Left lobe of liver (tissue), 2 donors: ENCODE data around the gene DPH6. TPM values are rescaled to one million over a fixed set of nuclear protein-coding genes. Genes with fewer than 3 reads are reported as not detected.
A peak's percentile ranks its signal among the peaks of the same experiment; 100 is the strongest.
"Not testable (repeated sequence)": the region's sequence is repeated elsewhere in the genome, so short reads cannot be mapped to it uniquely, and the experiment has no call there.

Source experiments
- ATAC-seq: fragments of 200-7000 bp; cut with Tn5 transposase; one replicate; pipeline ENCODE4 v1.9.1; 2020; ENCODE audit warnings: mild to moderate bottlenecking, moderate library complexity
- DNase-seq: peaks from one replicate; pipeline ENCODE4 v3.0.0-alpha.2; 2020; ENCODE audit warnings: low spot score
- total RNA-seq: library from RNA; stranded (reverse); gene quantifications from one replicate; pipeline ENCODE4 v1.2.1, GENCODE V29; 2021
- donor health status: DM: no; HTN: no; CAD: no; lungs with moderate emphysema.
- donor health status: DM: no; HTN: yes; CAD: no.

DPH6 gene, protein sequence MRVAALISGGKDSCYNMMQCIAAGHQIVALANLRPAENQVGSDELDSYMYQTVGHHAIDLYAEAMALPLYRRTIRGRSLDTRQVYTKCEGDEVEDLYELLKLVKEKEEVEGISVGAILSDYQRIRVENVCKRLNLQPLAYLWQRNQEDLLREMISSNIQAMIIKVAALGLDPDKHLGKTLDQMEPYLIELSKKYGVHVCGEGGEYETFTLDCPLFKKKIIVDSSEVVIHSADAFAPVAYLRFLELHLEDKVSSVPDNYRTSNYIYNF
- 7.3 TPM for total RNA-seq

DNA sequence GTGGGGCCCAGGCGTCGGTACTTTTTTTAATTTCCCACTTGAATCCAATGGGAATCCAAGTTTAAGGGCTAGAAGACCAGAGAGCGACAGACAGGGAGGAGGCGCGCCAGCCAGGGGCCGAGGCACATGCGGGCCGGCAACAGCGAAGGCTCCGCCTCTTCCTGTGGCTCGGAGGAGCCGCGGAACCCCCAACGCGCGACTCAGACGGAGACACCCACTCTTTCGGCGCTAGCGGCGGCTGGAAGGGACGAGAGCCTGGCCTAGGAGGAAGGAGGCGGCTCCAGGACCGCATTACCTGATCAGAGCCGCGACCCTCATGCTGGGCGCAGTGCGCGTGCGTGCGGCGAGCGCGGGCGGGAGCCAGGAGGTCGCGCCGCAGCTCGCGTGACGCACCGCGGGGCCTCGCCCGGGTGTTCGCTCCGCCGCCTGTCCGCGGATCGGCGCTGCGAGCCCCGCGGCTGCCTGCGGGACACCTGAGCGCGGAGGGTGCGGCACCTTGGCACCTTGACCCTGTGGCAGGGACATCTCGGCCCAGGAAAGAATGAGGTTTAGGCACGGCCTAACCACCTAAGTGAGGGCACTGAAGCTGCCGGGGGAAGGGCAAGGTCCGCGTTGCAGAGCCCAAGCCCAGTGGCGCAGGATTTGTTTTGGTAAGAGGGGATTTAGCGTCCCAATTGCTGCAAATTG is at the start of gene DPH6:
Gene DPH6, minus strand, starts transcription at position 342 of the 687 bp plus-strand sequence. Its CDS starts 24 bp downstream, at position 318.
- ATAC-seq, result peak; percentile 93
- DNase-seq, result peak; percentile 83

DNA sequence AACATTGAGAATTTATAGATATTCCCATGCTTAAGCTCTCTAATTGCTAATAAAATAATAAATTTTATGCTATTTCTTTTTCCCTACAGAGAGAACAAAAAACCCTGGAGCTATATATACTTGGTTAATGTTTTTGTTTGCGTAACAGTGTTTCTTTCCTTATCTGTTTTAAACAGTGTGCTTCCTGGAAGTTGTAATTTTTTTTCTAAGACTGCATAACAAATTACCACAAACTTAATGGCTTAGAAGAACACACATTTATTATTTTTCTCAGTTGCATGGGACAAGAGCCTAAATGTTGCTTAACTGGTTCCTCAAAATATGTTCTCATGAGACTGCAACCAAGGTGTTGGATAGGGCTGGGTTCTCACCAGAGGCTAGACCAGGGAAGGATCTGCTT is 49.7 kb upstream of the DPH6 start:
- DNase-seq (no peak), ATAC-seq (no peak)

DNA sequence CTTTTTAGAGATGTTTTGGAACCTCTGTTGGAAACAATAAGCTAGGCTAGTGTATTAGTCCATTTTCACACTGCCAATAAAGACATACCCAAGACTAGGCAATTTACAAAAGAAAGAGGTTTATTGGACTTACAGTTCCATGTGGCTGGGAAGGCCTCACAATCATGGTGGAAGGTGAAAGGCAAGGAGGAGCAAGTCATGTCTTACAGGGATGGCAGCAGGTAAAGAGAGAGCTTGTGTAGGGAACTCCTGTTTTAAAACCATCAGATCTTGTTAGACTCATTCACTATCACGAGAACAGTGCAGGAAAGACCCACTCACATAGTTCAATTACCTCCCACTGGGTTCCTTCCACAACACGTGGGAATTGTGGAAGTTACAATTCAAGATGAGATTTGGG is 46.0 kb upstream of the DPH6 start:
- DNase-seq, ATAC-seq: not testable (repeated sequence)

DNA sequence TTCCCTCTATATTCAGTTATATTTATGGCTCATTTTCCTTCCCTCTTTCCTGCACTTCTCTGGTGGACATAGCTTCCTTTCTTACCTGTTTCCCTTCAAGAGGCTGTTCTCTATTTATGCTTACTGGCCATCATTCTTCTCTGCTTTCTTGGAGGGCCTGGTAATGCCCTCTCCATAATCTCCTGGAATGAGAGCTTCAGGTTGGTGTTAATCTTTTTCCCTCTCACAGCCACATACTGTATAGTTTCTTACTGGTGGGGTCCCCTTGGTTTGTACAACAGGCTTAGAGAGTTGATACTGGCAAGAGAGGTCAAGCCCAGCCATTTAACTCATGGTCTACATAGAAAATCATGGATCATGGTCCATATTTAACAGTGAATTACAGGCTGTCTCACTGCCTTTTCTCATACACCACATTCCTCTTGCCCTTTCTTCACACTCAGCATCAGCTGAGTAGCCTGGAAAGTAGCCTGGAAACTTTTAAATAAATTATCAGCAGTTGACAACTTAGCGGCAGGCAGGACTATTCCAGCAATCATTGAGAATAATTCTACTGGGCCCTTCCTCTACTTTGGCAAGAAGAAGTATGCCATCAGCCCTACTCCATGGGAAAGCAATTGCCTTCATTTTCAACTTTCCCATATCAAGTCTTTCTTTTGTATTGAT is 38.0 kb upstream of the DPH6 start:
- ATAC-seq (no peak), DNase-seq (no peak)

DNA sequence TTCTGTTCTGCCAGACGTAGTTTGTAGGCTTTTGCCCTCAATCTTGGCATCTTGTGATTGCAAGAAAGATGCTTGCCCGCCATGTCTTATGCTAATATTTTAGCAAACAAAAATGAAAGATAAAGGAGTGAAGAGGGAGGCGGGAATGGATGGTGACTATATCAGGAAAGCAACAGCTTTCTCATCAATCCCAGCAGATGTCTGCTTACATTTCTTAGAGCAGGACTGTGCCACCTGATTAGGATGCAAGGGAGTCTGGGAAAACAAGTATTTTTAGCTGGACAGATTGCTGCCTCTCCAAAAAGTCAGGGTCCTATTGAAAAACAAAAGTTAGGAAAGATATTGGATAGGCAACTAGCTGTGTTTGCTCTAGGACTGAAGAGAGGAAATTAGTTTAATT is 34.6 kb upstream of the DPH6 start:
- ATAC-seq (no peak), DNase-seq (no peak)

DNA sequence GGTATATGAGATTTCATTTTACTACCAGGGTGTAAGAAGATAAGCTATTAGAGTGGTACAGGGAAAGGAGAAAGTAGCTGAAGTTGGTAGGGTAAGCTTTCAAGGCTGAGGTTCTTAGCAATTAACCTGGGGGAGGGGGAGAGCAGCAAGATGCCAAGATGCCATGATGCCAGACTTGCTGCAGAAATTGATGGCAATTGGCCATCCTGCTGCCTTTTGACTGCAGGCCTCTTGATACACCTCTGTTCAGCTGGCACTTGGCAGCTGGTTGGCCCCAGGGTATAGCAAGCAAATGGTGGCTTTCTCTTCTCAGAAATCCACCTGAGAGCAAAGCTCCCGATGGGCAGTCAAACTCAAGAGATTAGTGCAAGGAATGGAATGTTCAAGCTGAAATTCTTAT is 21.4 kb upstream of the DPH6 start:
- DNase-seq, result no peak
- no peak for ATAC-seq

DNA sequence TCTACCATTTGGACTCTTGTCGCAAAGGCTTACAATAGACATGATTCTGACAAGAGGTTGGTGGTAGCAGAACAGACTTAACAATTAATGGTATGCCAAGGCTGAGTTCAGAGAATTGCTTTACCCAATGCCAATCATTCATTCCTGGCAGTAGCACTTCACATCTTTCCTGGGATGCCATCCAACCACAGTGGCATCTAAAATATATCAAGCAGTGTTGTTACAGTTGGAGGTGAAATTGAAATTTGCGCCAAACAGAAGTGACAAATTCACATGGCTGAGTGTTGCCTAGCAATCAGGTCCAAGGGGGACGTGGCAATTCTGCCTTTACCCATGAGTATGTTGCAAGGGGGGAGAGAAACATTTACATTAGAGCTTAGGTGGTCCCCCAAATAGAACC is 21.0 kb upstream of the DPH6 start:
- DNase-seq (no peak), ATAC-seq (no peak)

DNA sequence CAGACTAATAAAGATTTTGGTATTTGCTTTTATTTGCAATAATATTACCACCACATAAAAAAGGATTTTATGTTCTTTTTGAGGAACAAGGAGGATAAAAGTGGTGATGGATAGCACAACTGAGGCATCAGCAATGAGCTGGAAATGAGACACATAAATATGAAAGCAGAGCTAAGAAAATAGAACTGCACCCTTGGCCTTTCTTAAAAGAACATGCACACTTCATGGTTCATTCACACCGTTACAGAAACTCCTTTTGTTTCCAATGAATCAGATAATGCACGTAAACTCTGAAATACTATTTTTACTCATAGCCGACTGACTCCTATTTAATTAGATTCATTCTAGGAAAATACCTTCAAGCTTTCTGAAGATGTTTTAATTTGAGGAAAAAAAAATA is 19.9 kb upstream of the DPH6 start:
- no peak for ATAC-seq

DNA sequence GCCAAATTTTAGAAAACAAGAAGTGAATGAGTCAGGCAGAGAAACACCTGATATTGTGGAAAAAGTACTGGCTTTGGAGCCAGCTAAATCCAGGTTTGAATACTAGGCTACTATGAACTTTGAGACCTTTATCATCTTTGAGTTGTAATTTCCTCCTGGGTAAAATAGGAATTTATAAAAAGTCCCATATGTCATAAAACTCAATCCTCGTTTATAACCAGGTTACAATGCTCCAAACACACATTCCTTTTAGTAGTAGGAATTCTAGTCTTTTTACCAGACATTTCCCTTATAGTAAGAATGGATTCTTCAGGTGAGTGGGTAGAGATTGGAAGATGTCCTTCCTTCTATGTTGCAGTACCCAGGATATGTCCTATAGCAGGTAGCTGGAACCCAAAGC is 16.7 kb upstream of the DPH6 start:
- no peak for ATAC-seq

More for the DNA sequence above, 19.9 kb upstream of the DPH6 start:
- DNase-seq, result no peak

DNA sequence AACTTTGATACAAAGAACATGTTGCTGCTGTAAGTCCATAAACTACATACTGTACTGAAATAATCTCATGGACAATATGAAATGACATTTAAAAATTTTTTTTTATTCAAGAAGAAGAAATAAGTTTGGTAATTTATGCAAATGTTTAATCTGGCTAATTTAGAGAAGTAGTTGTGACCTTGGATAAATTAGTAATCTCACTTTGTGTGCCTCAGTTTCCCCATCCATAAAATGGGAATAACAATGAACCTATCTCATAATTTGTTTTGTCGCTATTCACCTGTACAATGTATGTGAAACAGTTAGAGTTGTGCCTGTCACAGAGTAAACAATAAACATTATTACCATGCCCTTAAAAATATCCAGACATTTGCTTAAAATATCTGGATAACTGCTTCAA is 15.3 kb upstream of the DPH6 start:
- DNase-seq (no peak), ATAC-seq (no peak)

More for the DNA sequence above, 16.7 kb upstream of the DPH6 start:
- DNase-seq, result no peak

DNA sequence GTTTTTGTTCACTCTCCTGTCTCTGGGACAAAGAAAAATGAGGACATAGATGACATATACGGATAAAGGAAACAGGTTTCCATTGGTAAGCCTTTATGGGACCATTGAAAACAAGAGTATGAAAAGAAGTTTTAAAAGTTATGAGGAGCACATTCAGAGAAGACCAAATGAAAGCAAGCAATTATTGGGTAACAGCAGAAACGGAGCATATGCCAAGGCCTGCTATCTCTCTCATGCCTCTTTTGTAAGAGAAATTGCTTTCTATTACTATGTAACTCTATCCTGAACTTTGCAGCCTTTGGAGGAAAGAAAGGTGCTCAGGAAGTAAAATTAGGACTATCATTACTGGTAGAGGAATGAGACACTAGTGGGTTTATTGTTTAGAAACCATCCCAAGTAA is 14.9 kb upstream of the DPH6 start:
- ATAC-seq (peak; percentile 90), DNase-seq (no peak)

DNA sequence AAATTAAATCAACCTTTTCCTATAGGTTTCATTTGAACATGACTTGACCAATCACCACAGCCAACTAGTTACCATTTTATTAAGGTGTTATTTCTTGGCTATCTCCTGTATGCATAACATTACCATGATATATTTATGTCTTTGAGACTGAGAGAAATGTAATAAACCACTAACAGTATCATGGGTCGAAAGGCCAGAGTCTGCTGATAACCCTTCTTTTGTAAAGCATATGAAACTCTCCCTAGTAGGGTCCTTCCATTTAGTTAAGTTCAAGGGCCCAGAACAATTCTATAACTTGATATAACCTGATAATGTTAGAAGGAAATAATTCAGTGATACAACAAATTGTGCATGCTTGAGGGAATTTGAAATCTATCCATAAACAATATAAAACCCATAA is 14.3 kb upstream of the DPH6 start:
- ATAC-seq, result peak; percentile 29
- no peak for DNase-seq

DNA sequence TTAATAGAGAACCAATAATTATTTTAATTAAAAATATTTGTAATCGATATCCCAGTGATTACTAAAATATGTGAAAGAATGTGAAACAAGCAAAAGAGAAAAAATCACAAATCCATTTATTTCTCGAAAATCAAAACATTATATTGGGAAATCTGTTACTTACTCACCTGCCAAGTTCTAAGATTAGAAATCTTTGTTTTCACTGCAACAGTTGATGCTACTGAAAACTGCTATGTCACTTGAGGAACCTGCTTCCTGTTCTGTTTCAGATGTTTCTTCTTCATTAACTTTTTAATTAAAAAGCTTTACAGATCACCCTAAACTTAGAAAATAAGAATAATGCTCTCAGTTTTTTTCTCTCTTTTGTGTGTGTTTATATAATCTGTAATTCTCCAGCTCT is 13.7 kb upstream of the DPH6 start:
- DNase-seq, result no peak
- ATAC-seq, result peak; percentile 56

DNA sequence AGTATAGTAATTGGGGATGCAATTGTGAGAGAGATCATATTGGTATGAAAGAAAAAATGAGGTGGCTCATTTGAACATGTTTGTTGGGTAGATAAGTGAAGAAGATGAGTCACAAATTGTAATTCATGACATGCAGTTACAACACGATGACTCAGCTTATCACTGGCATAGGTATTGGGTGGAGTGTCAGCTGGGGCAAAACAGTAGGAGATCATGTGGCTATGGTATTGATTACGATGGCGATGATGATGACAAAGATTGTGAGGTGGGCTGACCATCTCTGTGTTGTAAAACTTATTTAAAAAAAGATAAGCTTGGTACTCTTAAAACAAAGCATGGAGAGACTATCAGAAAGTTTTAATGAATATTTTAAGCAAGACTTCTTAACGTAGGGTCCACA is 11.6 kb upstream of the DPH6 start:
- no peak for ATAC-seq
- no peak for DNase-seq

DNA sequence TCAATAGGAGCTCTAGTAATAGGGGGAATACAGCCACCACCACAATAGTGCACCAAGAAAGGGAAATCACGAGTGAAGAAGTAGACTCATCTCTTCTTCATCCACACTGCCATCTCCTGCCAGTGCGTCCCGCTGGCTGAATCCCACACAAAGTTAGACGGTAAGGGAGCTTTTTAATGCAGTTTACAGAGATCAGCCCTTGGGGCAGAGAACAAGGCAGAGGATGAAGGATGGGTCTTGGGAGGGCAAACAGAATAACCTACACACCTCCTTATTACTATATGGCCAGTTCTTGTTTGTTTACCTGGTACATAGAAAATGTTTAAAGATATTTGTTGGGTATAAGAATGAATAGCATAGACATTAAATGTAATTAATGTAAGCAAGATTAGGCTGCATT is 11.0 kb upstream of the DPH6 start:
- DNase-seq (no peak), ATAC-seq (no peak)

DNA sequence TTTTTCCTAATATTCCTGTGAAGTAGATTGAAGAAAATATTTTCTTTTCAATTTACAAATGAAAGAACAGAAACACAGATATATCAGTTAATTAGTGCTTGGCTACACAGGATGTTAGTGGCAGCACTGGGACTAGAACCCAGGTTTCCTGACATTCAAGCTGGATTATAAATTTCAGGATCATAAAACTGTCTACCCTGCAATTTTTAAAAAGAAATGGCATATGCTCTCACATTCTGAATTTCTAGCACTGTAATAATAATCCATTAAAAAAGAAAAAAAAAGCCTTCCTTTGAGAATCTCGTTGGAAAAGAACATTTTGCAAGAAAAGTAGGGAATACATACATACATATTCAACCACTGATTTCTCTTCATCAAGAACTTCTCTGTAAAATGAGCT is 9.3 kb upstream of the DPH6 start:
- no peak for DNase-seq
- no peak for ATAC-seq

DNA sequence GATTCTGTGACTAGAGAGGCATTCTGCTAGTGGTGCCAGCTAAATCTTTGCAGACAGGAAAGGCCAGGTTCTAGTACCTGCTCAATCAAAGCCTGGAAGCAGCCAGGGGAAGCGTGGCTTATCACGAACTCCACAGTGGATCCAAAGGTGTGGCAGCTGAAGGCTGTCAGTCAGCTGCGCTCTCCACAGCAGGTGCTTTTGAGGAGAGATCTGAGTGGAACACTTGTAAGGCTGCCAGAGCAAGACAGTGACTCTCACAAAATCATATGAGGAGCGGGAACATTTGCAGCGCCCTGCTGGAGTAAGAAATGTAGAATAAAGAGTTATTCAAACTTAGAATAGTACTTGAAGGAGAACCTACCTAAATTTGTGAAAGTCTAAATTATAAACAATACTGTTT is 5.0 kb upstream of the DPH6 start:
- no peak for ATAC-seq
- DNase-seq, result no peak

DNA sequence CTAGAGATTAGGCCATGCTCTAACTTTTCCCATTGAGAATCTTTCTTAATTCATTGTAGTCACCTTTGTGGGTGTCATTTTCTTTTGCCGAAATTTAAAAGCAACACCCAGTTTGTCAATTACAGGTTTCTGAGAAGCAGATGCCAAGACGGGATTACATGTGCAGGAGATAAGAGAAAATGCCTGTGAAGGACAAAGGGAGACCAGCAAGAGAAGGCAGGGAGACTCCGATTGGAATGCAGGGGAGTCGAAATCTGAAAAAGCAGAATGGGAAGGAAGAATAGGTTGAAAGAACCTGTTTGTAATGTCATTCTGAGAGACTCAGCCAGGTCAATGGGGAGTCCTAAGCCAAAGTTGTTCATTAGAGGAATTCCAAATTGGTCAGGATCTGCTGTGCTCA is 3.6 kb upstream of the DPH6 start:
- DNase-seq, result no peak
- no peak for ATAC-seq

DNA sequence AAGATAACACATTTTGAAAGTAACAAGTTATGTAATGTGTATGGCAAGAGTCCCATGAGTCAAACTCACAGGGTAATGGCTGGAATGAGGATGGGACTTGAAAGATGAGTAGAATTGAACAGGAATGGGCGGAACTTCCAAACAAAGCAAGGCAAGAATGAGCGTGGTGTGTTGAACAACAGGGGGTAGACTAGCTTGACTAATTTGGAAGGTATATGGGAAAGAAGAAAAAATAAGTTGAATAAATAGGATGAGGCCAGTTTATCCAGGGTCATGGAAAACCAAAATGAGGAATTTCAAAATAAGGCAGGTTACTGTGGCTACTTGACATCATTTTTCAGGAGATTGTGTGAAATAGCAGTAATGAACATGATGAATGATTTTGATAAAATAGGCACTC is 2.5 kb upstream of the DPH6 start:
- DNase-seq (no peak), ATAC-seq (no peak)

DNA sequence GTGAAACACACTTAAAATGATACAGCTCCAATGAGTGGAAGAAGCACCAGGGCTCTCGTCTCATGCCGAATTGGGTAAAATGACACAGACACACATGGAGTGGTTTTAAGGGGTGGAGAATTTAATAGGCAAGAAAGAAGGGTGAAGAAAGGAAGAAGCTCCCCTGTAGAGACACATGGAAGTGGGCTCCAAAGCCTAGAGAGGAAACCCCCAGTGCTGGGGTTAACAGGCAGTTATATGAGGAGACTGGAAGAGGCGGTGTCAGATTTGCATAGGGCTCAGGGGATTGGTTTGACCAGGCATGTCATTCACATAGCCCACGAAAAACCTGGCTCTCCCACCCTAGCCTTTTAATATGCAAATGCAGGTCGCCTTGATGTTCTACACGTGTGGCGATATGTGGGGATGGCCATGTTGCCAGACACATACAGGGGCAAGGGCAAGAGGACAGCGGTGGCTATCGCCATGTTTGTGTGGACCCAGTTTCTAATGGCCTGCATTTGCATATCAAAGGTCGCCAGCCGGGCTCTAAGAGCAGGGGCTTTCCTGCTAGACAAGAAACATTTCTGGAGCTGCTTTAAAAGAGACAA is 1.9 kb upstream of the DPH6 start:
- ATAC-seq, result no peak
- DNase-seq, result no peak

DNA sequence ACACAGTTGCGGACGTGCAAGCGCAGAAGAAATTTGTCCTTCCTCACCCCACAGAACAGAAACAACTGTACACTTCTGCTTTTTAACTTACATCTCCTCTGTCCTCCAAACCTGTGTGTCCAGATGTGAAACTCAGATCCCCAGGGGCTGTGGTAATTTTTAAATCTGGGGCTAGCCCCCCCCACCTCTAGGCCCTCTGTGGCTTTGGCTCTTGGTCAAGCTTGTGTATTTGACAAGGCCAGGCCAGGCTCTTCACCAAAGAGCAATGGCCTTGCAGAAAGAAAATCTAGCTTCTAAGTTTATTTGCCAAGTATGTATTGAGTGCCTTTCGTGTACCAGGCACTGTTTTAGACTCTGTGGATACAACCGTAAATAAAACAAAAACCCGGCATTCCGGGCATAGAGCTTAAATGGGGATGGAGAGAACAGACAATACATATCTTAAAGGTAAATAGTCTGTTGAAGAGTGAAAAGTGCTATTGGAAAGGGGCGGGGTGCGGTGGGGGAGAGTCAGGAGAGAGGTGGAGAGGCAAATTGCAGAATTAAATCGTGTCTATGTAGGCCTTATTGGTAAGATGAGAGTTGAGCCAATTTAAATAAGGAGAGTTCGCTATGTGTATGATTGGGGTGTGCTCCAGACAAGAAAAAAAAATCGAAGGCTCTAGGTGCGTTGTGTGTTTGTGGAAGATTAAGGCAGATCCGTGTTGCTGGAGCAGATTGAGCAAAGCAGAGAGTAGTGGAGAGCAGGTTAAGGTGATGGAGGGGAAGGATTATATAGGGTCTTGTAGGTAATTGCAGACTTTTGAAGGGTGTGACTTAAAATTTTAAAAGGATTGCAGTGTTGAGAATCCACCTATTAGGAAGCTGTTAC is 781 bp upstream of the DPH6 start:
- ATAC-seq (peak; percentile 18), DNase-seq (no peak)
